H9 (cell line): ENCODE data around the gene ZMIZ1. TPM values are rescaled to one million over a fixed set of nuclear protein-coding genes. Genes with fewer than 3 reads are reported as not detected.

Experiments used
- DNase-seq: peaks from one replicate; pipeline ENCODE4 v3.0.0-alpha.2; 2017
- H2AFZ ChIP-seq: one replicate; pipeline ENCODE4 v1.6.1; 2013; ENCODE audit warnings: mild to moderate bottlenecking, low read length, control low read depth, moderate library complexity
- H2AK5ac ChIP-seq: 2 replicates; pipeline ENCODE4 v1.6.1; 2013; ENCODE audit warnings: low read length, control low read depth, mixed read lengths; ENCODE audit not compliant: insufficient read length
- H2BK120ac ChIP-seq: one replicate; pipeline ENCODE4 v1.6.1; 2013; ENCODE audit warnings: low read depth, mild to moderate bottlenecking, low read length, control low read depth, inconsistent platforms; ENCODE audit not compliant: poor library complexity, severe bottlenecking
- H2BK12ac ChIP-seq: 2 replicates; pipeline ENCODE4 v1.6.1; 2013; ENCODE audit warnings: low read length, control low read depth, mixed read lengths, low read depth; ENCODE audit not compliant: insufficient read length
- H2BK15ac ChIP-seq: 2 replicates; pipeline ENCODE4 v1.6.1; 2013; ENCODE audit warnings: low read depth, low read length, control low read depth
- H2BK20ac ChIP-seq: one replicate; pipeline ENCODE4 v1.6.1; 2013; ENCODE audit warnings: low read depth, mild to moderate bottlenecking, low read length, control low read depth, inconsistent platforms; ENCODE audit not compliant: poor library complexity, severe bottlenecking
- H2BK5ac ChIP-seq: 2 replicates; pipeline ENCODE4 v1.6.1; 2013; ENCODE audit warnings: low read length, control low read depth, mixed read lengths; ENCODE audit not compliant: insufficient read length
- H3K14ac ChIP-seq: 2 replicates; pipeline ENCODE4 v1.6.1; 2013; ENCODE audit warnings: low read length, control low read depth; ENCODE audit not compliant: insufficient read depth
- H3K18ac ChIP-seq: 2 replicates; pipeline ENCODE4 v1.6.1; 2013; ENCODE audit warnings: low read depth, mild to moderate bottlenecking, mixed read lengths, low read length, control low read depth; ENCODE audit not compliant: insufficient read length
- H3K23ac ChIP-seq: 2 replicates; pipeline ENCODE4 v1.6.1; 2013; ENCODE audit warnings: low read length, control low read depth, mixed read lengths, low read depth; ENCODE audit not compliant: insufficient read length
- H3K23me2 ChIP-seq: 2 replicates; pipeline ENCODE4 v1.6.1; 2013; ENCODE audit warnings: low read depth, mild to moderate bottlenecking, mixed read lengths, low read length, control low read depth; ENCODE audit not compliant: insufficient read length, poor library complexity, severe bottlenecking
- H3K27ac ChIP-seq: 2 replicates; pipeline ENCODE4 v1.5.1; 2013; ENCODE audit warnings: low read length, control low read depth, mixed read lengths, low read depth; ENCODE audit not compliant: insufficient read length
- H3K27me3 ChIP-seq: 2 replicates; pipeline ENCODE4 v1.6.1; 2013; ENCODE audit warnings: low read length, control low read depth, inconsistent platforms; ENCODE audit not compliant: insufficient read depth
- H3K4ac ChIP-seq: 2 replicates; pipeline ENCODE4 v1.6.1; 2013; ENCODE audit warnings: low read depth, mild to moderate bottlenecking, control low read depth, inconsistent platforms, low read length, moderate library complexity
- H3K4me1 ChIP-seq: 2 replicates; pipeline ENCODE4 v1.6.1; 2013; ENCODE audit warnings: low read length, control low read depth, inconsistent platforms; ENCODE audit not compliant: insufficient read depth
- H3K4me2 ChIP-seq: 2 replicates; pipeline ENCODE4 v1.6.1; 2013; ENCODE audit warnings: low read length, control low read depth, mixed read lengths; ENCODE audit not compliant: insufficient read length, insufficient read depth
- H3K56ac ChIP-seq: 2 replicates; pipeline ENCODE4 v1.6.1; 2013; ENCODE audit warnings: low read depth, mild to moderate bottlenecking, mixed read lengths, low read length, control low read depth; ENCODE audit not compliant: insufficient read length
- H3K79me1 ChIP-seq: 2 replicates; pipeline ENCODE4 v1.6.1; 2013; ENCODE audit warnings: low read depth, mild to moderate bottlenecking, moderate library complexity, low read length, control low read depth, inconsistent platforms; ENCODE audit not compliant: insufficient read depth, poor library complexity, severe bottlenecking
- H3K79me2 ChIP-seq: 2 replicates; pipeline ENCODE4 v1.6.1; 2013; ENCODE audit warnings: low read length, control low read depth, inconsistent platforms; ENCODE audit not compliant: insufficient read depth
- H3K9ac ChIP-seq: 2 replicates; pipeline ENCODE4 v1.6.1; 2013; ENCODE audit warnings: low read length, control low read depth, mixed read lengths; ENCODE audit not compliant: insufficient read length; ENCODE audit errors: extremely low read depth
- H3K9me3 ChIP-seq: one replicate; pipeline ENCODE4 v1.6.1; 2013; ENCODE audit warnings: low read depth, low read length, inconsistent platforms; ENCODE audit not compliant: control insufficient read depth
- H3T11ph ChIP-seq: one replicate; pipeline ENCODE4 v1.6.1; 2013; ENCODE audit warnings: mild to moderate bottlenecking, low read length, control low read depth, inconsistent platforms
- H4K20me1 ChIP-seq: one replicate; pipeline ENCODE4 v1.6.1; 2013; ENCODE audit not compliant: control insufficient read depth, insufficient read length, insufficient read depth
- H4K5ac ChIP-seq: 2 replicates; pipeline ENCODE4 v1.6.1; 2013; ENCODE audit warnings: low read depth, mild to moderate bottlenecking, mixed read lengths, low read length, control low read depth; ENCODE audit not compliant: insufficient read length
- H4K8ac ChIP-seq: replicated peaks from 2 replicates; pipeline ENCODE4 v1.6.1; 2013; ENCODE audit warnings: low read length, control low read depth, mixed read lengths, low read depth; ENCODE audit not compliant: insufficient read length
- H4K91ac ChIP-seq: 2 replicates; pipeline ENCODE4 v1.6.1; 2013; ENCODE audit warnings: low read depth, mild to moderate bottlenecking, moderate library complexity, mixed read lengths, low read length, control low read depth; ENCODE audit not compliant: insufficient read length
- H3K27ac Mint-ChIP-seq, 3 experiments: 2 replicates in 2 of 3; 3 replicates in 1 of 3; pipeline ENCODE4 v1.8.0; 2020 to 2021; ENCODE audit warnings: mixed read lengths in 3 of 3, mild to moderate bottlenecking in 1 of 3, moderate library complexity in 1 of 3
- H3K27me3 Mint-ChIP-seq: 2 replicates; pipeline ENCODE4 v1.8.0; 2021; ENCODE audit warnings: low read depth, mild to moderate bottlenecking, moderate library complexity, mixed read lengths
- H3K36me3 Mint-ChIP-seq, 3 experiments: 2 replicates in 2 of 3; 3 replicates in 1 of 3; pipeline ENCODE4 v1.8.0; 2020 to 2021; ENCODE audit warnings: low read depth in 3 of 3, mixed read lengths in 3 of 3; ENCODE audit not compliant: insufficient read depth in 1 of 3
- H3K4me1 Mint-ChIP-seq, 2 experiments: 2 replicates each; pipeline ENCODE4 v1.8.0; 2020; ENCODE audit warnings: mixed read lengths in 2 of 2
- H3K4me3 Mint-ChIP-seq, 2 experiments: 2 replicates in 1 of 2; 3 replicates in 1 of 2; pipeline ENCODE4 v1.8.0; 2020 to 2021; ENCODE audit warnings: mild to moderate bottlenecking in 2 of 2, mixed read lengths in 2 of 2, moderate library complexity in 1 of 2
- H3K9me3 Mint-ChIP-seq, 2 experiments: 2 replicates in 1 of 2; 3 replicates in 1 of 2; pipeline ENCODE4 v1.8.0; 2020; ENCODE audit warnings: mild to moderate bottlenecking in 2 of 2, mixed read lengths in 2 of 2, moderate library complexity in 1 of 2
- WGBS: extraction: QIAGEN DNeasy Blood & Tissue Kit; methylation state at CpG from one replicate; pipeline ENCODE4 v1.1.7; 2013; ENCODE audit warnings: missing lambda C conversion rate, low lambda C conversion rate, mixed read lengths; ENCODE audit not compliant: insufficient read length; ENCODE audit errors: extremely low coverage; 5-methylcytosine and 5-hydroxymethylcytosine counted together
- total RNA-seq: library from RNA; stranded (reverse); gene quantifications from 2 replicates; pipeline ENCODE4 v1.2.1, GENCODE V29; 2021
- TF ChIP-seq, protein P1 (sequence below): fragments of 200-600 bp; sonication (generic); conservative IDR thresholded peaks from 3 replicates; pipeline ENCODE4 v1.8.0; 2021; ENCODE audit warnings: antibody characterized with exemption, mild to moderate bottlenecking

ZMIZ1 gene
- total RNA-seq, 1 experiment from 2014 or later: 36.9 TPM

DNA sequence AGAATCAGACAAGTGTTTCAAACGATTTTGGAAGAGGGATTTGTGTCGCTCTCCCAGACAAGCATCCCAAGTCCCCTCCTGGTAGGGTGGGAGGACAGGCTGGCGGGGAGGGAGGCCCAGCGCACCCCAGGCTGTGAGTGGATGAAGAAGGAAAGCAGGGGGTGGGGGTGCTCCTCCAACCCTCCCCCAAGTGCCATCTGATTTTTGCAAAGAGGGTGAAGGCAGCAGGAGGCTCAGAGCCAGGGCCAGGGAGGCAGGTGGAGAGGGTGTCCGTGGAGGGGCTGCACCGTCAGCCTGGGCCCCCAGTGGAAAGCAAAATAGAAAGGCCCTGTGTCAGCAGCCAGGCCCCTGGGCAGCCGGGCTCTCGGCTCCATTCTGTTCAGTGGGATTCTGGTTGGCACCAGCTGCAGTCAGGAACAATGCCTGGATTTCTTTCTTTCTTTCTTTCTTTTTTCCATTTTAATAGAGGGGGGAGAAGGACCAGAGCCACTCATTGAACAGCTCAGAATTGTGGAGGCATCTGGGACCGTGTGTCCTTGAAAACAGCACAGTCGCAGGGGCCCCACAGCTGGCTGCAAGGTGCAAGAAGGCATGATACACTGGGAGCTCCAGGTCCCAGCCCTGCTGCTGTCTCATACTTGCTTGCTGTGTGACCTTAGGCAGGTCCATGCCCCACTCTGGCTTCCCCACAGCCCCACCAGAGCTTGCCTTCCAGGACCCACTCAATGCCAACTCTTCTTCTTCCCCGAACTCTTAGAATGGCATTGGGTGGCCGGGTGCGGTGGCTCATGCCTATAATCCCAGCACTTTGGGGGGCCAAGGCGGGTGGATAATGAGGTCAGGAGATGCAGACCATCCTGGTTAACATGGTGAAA is 7.1 kb upstream of the ZMIZ1 start:
- Histone ChIP-seq H3K27ac (no peak overlapping the region), H2BK12ac (no peak overlapping the region), H3K4me1 (peaks cover 11% of the 10 kb centered on the region; the same call in 1 of the 2 replicates), H3K27me3 (no peaks in the 10 kb centered on the region; the same call in 1 of the 2 replicates), H2BK5ac (no peak overlapping the region), H3K79me1 (no peaks in the 10 kb centered on the region), H3K4ac (no peak overlapping the region), H3K56ac (no peak overlapping the region), H3K79me2 (no peaks in the 10 kb centered on the region), H2AFZ (no peak overlapping the region), H2BK20ac (no peak overlapping the region), H4K8ac (no peak overlapping the region), H3K23me2 (peaks cover under 1% of the 10 kb centered on the region), H4K20me1 (no peaks in the 10 kb centered on the region), H3K14ac (no peak overlapping the region; the same call in 1 of the 2 replicates), H3K4me2 (no peak overlapping the region), H3K9me3 (no peaks in the 10 kb centered on the region), H3K23ac (no peak overlapping the region), H2BK15ac (no peak overlapping the region), H4K91ac (no peak overlapping the region), H3T11ph (no peak overlapping the region), H2AK5ac (no peak overlapping the region), H2BK120ac (no peak overlapping the region), H3K9ac (no peak overlapping the region), H3K18ac (no peak overlapping the region), H4K5ac (no peak overlapping the region)
- no CpG with 5 or more reads among the region's 14 CpGs for WGBS
- DNase-seq: no peak
- Mint-ChIP-seq H3K27me3 (peaks cover 61% of the 10 kb centered on the region), H3K36me3 (no peaks in the 10 kb centered on the region), H3K27ac (no peak overlapping the region), H3K4me1 (peaks cover 21 to 34% of the 10 kb centered on the region in 2 experiments), H3K4me3 (no peak overlapping the region), H3K9me3 (no peaks in the 10 kb centered on the region; a peak in 2 of 5 replicates)
- TF ChIP-seq, protein P1, sequence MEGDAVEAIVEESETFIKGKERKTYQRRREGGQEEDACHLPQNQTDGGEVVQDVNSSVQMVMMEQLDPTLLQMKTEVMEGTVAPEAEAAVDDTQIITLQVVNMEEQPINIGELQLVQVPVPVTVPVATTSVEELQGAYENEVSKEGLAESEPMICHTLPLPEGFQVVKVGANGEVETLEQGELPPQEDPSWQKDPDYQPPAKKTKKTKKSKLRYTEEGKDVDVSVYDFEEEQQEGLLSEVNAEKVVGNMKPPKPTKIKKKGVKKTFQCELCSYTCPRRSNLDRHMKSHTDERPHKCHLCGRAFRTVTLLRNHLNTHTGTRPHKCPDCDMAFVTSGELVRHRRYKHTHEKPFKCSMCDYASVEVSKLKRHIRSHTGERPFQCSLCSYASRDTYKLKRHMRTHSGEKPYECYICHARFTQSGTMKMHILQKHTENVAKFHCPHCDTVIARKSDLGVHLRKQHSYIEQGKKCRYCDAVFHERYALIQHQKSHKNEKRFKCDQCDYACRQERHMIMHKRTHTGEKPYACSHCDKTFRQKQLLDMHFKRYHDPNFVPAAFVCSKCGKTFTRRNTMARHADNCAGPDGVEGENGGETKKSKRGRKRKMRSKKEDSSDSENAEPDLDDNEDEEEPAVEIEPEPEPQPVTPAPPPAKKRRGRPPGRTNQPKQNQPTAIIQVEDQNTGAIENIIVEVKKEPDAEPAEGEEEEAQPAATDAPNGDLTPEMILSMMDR: no peak
